Measurements from ENCODE around the gene CENPM. TPM values are rescaled to one million over a fixed set of nuclear protein-coding genes. Genes with fewer than 3 reads are reported as not detected.
"Not testable (repeated sequence)": the region's sequence is repeated elsewhere in the genome, so short reads cannot be mapped to it uniquely, and the experiment has no call there.

Gene CENPM
- total RNA-seq, 1 donor from 2014 or later = not detected

GRCh38 chr22:41966607-41967240 is 19.8 kb upstream of the CENPM start:
- DNase-seq (ENCODE audit: low spot score) = peak; percentile 91

DNA sequence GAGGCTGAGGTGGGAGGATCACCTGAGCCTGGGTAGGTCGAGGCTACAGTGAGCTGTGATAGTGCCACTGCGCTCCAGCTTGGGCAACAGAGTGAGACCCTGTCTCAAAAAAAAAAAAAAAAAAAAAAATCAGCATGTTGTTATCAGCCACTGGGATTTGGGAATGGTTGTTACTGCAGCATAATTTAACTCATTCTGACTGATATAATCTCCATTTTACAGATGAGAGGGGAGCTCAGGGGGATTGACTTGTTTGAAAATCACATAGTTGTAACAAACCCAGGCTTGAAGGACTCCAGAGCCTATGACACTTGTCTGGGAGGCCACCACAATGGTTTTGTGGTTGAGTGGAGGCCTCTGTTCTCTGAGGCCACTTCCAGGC is 19.3 kb upstream of the CENPM start:
- DNase-seq (ENCODE audit: low spot score) = no peak

DNA sequence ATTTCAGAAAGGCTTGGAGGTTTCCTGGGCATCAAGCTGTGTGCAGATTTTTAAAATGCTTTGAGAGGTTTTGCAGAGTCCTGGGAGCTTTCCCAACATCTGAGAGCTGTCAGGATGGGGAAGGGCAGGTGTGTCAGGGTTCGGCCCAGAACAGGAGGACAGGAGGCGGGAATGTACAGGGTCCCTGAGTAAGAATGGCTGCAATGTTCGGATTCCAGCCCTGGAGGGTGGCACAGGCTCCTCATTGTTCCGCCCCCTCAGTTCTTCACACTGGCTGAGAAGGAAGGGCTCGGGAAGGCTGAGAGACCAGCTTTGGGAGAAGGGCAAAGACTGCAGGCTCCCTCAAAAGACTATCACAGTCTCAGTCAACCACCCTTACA is 17.1 kb upstream of the CENPM start:
- DNase-seq (ENCODE audit: low spot score) = no peak

DNA sequence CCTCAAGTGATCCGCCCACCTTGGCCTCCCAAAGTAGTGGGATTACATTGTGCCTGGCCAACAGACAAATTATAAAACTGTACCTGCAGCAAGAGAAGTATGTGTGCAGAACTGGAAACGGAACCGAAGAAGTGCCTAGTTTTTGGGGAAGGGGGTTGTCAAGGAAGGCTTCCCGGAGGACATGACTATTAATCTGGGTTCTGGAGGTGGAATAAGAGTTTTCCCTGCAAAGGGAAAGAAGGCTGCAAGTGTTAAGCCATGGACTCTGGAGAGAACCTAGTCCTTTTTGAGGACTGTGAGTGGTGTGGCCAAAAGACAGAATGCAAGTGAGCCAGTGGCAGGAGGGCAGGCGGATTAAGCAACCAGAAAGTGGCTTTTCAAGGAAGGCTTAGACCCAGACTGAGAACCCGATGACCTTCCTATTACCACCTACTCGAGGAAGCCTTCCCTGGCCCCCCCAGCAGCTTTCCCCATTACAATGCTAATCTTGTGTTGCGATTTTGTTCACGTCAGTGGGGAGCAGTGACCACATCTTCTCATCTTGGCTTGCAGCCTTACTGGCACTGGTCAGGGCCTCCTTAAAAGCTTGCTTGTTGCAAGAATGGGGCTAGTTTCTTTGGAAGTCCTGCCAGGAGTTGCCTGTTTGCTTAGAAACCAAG is 16.6 kb upstream of the CENPM start:
- DNase-seq (ENCODE audit: low spot score) = no peak

- no peak for DNase-seq (ENCODE audit: low spot score)
These were observed 11.1 kb upstream of the CENPM start for GRCh38 chr22:41957941-41958556.

- DNase-seq (ENCODE audit: low spot score) = no peak
These were observed 5.8 kb upstream of the CENPM start for GRCh38 chr22:41952713-41953112.

DNA sequence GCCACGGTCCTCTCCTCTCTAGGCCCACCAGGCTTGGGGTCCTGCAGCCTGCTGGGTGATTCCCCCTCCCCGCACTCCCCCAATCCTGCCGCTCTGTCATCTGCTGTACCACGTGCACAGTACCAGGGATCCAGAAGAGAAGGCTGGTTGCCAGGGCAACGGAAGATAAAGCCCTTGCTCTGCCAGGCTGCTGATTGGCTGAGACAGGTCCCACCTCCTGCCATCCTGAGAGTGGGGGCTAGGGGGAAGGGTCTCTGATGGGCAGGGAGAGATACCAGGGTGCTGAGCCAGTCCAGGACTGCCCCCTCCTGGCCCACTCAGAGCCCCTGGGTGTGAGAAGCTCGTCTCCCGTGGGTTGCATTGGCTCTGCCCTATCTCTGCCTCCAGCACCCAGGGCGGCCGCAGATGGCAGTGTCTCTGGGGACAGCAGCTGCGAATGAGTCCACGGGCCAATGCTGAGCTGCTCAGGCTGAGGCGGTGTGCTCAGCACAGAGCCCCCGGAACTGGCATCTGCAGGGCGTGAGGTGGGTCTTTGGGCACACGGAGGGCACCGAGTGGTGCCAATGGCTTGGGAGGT is 5.0 kb upstream of the CENPM start, which contains the start of gene SMIM45:
TSS of gene SMIM45 (plus strand) at position 253 of the 577 bp plus-strand sequence.
- DNase-seq (ENCODE audit: low spot score) = peak; percentile 53

GRCh38 chr22:41949297-41949965 is 2.5 kb upstream of the CENPM start:
- DNase-seq (ENCODE audit: low spot score) = no peak

GRCh38 chr22:41948928-41949296 is 2.0 kb upstream of the CENPM start:
- not testable (repeated sequence) for DNase-seq (ENCODE audit: low spot score)

DNA sequence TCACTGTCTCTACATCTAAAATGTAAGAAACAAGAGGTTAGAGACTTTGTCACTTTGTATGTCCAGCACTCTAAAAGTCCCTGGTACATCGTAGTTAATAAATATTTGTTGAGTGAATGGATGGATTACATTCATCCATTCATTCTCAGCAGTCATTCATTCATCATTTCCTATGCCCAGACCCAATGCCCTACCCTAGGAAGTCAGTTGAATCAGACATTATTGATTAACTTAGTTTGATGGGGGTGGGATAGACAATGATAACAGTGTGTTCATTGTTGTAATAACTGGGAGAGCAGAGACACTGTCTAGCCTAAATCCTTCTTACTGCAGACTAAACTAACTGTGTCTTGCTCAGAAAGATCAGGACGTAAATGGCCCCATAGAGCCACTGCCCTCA is 1.2 kb upstream of the CENPM start:
- DNase-seq (ENCODE audit: low spot score) = no peak

DNA sequence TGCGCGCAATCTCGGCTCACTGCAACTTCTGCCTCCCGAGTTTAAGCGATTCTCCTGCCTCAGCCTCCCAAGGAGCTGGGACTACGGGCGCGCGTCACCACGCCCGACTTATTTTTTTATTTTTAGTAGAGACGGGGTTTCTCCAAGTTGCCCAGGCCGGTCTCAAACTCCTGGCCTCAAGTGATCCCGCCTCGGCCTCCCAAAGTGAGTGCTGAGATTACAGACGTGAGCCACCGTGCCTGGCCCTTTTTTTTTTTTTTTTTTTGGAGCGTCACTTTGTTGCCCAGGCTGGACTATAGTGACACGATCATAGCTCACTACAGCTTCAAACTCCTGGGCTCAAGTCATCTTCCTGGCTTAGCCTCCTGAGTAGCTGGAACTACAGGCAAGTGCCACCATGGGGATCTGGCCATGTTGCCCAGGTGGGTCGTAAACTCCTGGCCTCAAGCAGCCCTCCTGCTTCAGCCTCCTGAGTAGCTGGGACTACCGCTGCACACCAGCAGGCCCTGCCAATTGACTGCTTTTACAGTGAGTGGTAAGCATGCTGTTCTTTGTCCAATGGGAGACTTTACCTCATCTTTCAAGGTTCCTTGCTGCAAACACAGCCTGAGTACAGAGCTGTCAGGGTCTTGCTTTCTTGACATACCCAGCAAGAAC is 600 bp upstream of the CENPM start:
- DNase-seq (ENCODE audit: low spot score) = no peak

- DNase-seq (ENCODE audit: low spot score) = no peak
These were observed 3.2 kb downstream of the CENPM start for GRCh38 chr22:41943661-41944209.

- peak; percentile 88 for DNase-seq (ENCODE audit: low spot score)
These were observed 5.9 kb downstream of the CENPM start for GRCh38 chr22:41940832-41941765.

- no peak for DNase-seq (ENCODE audit: low spot score)
These were observed 6.7 kb downstream of the CENPM start for GRCh38 chr22:41939981-41940831.

DNA sequence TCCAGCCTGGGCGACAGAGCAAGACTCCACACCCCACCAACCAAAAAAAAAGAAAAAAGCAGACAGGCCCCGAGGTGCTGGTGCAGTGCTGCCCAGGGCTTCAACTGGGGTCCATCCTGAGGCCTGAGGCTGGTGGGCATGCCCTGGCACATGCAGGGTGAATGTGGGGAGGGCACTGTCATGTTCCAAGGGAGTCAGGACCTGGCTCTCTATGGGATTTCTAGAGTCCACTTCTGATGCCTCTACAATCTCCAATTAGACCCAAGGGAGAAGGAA is 10.1 kb downstream of the CENPM start:
- DNase-seq (ENCODE audit: low spot score) = no peak

GRCh38 chr22:41935509-41935908 is 11.4 kb downstream of the CENPM start:
- DNase-seq (ENCODE audit: low spot score) = no peak

DNA sequence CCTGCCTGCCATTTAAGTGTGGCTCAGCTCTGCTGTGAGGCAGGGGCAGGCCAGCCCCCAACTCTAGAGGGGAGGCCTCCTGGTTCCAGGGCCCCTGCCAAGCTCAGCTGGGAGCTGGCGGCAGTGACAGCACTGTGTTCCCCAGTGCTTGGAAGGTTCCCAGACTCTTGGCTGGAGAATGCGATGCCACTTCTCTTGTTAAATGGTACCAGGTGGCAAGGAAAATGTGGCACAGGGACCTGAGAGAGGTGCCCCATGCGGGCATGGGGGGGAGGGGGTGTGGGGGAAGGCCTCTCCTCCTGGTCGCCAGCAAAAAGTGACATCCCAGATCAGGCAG is 12.0 kb downstream of the CENPM start:
- DNase-seq (ENCODE audit: low spot score) = no peak

DNA sequence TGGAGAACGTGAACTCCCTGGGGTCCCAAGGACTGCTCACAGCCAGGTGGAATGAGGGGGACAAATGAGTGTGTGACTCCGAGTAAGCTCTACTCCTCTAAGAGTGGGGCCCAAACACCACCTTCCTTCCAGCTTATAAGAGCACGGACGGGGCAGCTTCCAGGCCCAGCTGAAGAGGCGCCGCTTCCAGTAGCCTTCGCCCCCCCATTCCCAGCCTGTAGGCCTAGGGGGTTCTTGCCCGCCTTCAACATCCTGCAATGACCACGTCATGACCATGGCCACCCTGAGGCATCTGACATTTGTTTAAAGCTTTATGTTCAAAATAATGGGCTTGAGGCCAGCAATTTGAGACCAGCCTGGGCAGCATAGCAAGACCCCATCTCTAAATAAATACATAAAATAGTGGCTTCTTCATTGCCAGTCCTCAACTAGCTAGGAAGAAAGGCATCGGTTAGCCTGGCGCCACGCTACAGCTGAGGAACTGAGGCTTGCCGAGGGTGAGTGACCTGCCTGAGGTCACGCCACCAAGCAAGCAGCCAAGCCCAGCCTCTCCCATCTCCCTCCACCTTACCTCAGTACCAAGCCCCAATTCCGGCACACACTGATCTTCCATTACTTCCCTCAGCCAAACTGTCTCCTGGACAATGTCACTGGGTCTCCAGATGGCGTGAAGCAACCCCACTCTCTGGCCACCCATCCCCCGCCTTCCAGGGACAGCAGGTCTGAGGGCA is 12.5 kb downstream of the CENPM start:
- DNase-seq (ENCODE audit: low spot score) = no peak

All from umbilical cord (tissue), 2 donors.